ENCODE measurements around the gene FBXL13.

Gene FBXL13

DNA sequence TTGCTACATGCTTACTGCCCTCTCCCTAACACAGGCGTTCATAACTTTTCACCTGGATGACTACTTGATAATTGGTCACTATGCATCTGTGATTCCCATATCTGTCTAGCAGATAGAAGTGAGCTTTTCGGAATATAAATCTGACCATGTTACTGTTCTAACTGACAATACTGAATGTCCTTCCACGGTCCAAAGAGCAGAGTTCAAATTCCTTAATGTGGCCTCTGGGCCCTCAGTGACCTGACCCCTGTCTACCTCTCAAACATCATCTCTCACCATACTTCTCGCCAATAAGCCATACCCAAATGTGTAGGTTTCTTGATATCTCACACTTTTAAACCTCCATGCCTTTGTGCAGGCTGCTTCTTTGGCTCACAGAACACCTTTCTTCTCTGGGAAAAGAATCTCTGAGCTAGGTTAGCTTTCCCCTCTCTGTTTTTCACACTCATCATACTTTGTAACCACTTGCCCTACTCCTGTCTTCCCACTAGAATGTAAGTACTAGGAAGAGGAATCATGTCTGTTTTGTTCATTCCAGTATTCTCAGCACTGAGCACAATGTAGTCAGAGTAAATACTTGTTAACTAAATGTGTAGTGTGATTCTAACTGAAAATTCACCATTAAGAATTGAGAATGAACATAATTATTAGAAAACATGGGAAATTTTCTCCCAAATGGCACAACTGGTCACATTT is 201.0 kb downstream of the FBXL13 start:
- TF ChIP-seq RAD21 (IDR thresholded peaks at IDR 0.05; ENCODE audit: low read depth), result no peak
- no peak for TF ChIP-seq TEAD4 (IDR thresholded peaks at IDR 0.05)
- TF ChIP-seq ZBTB7A (IDR thresholded peaks at IDR 0.05; ENCODE audit: low read depth), result no peak
- TF ChIP-seq TCF12 (IDR thresholded peaks at IDR 0.05; ENCODE audit: low read depth), result no peak
- TF ChIP-seq CEBPB (IDR thresholded peaks at IDR 0.05), result no peak
- TF ChIP-seq FOXM1 (IDR thresholded peaks at IDR 0.05; ENCODE audit: borderline replicate concordance, low read depth), result no peak
- no peak for TF ChIP-seq TAF1 (IDR thresholded peaks at IDR 0.05; ENCODE audit: low read depth)
- no peak for TF ChIP-seq YY1 (IDR thresholded peaks at IDR 0.05; ENCODE audit: low read depth)

GRCh38 chr7:102872460-102872859 is 202.1 kb downstream of the FBXL13 start:
- no peak for TF ChIP-seq TCF12 (IDR thresholded peaks at IDR 0.05; ENCODE audit: low read depth)
- TF ChIP-seq ZBTB7A (IDR thresholded peaks at IDR 0.05; ENCODE audit: low read depth), result no peak
- no peak for TF ChIP-seq YY1 (IDR thresholded peaks at IDR 0.05; ENCODE audit: low read depth)

- TF ChIP-seq TAF1 (IDR thresholded peaks at IDR 0.05; ENCODE audit: low read depth) (no peak), FOXM1 (IDR thresholded peaks at IDR 0.05; ENCODE audit: borderline replicate concordance, low read depth) (no peak), EP300 (IDR thresholded peaks at IDR 0.05; ENCODE audit: borderline replicate concordance) (no peak), TEAD4 (IDR thresholded peaks at IDR 0.05) (no peak), CREB1 (IDR thresholded peaks at IDR 0.05; ENCODE audit: low read depth) (no peak), YY1 (IDR thresholded peaks at IDR 0.05; ENCODE audit: low read depth) (no peak), ZBTB7A (IDR thresholded peaks at IDR 0.05; ENCODE audit: low read depth) (no peak), RAD21 (IDR thresholded peaks at IDR 0.05; ENCODE audit: low read depth) (no peak), TCF12 (IDR thresholded peaks at IDR 0.05; ENCODE audit: low read depth) (no peak), CEBPB (IDR thresholded peaks at IDR 0.05) (no peak), NFIC (IDR thresholded peaks at IDR 0.05) (no peak), EGR1 (IDR thresholded peaks at IDR 0.05) (no peak), REST (IDR thresholded peaks at IDR 0.05; ENCODE audit: low read depth) (no peak)
- TF ChIP-seq, protein P1, sequence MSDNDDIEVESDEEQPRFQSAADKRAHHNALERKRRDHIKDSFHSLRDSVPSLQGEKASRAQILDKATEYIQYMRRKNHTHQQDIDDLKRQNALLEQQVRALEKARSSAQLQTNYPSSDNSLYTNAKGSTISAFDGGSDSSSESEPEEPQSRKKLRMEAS (IDR thresholded peaks at IDR 0.05), result no peak
- TF ChIP-seq, protein P2, sequence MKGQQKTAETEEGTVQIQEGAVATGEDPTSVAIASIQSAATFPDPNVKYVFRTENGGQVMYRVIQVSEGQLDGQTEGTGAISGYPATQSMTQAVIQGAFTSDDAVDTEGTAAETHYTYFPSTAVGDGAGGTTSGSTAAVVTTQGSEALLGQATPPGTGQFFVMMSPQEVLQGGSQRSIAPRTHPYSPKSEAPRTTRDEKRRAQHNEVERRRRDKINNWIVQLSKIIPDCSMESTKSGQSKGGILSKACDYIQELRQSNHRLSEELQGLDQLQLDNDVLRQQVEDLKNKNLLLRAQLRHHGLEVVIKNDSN (IDR thresholded peaks at IDR 0.05), result no peak
These were observed 205.4 kb downstream of the FBXL13 start for GRCh38 chr7:102869195-102869594.

DNA sequence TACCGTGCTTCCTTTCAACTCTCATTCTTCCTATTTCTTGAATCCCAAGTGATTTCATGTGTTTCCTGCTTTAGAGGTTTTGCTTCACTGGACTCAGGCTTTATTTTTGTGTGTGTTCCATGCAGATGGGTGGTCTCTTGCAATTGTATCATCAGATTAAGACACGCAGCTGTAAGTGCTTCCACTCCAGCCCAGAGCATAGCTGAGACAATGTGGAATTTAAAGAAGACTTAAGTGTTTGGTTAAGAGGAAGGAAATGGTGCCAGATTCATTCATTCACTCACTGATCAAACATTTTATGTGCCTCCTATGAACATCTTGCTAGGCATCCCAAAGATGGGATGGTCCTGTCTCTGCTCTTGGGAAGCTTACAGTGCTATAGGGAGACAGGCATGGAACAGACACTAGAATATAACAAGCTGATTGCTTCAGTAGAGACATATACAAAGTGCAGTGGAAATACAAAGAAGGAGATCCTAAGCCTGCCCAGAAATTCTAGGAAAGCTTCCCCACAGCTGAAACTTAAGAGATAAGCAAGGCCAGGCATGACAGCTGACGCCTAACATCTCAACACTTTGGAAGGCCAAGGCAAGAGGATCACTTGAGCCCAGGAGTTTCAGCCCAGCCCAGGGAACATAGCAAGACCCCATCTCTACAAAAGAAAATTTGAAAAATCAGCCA is 207.9 kb downstream of the FBXL13 start:
- TF ChIP-seq CEBPB (IDR thresholded peaks at IDR 0.05), result no peak
- TF ChIP-seq, protein P2 (IDR thresholded peaks at IDR 0.05), result no peak
- no peak for TF ChIP-seq REST (IDR thresholded peaks at IDR 0.05; ENCODE audit: low read depth)
- no peak for TF ChIP-seq NFIC (IDR thresholded peaks at IDR 0.05)
- no peak for TF ChIP-seq YY1 (IDR thresholded peaks at IDR 0.05; ENCODE audit: low read depth)
- no peak for TF ChIP-seq TEAD4 (IDR thresholded peaks at IDR 0.05)
- no peak for TF ChIP-seq EGR1 (IDR thresholded peaks at IDR 0.05)

DNA sequence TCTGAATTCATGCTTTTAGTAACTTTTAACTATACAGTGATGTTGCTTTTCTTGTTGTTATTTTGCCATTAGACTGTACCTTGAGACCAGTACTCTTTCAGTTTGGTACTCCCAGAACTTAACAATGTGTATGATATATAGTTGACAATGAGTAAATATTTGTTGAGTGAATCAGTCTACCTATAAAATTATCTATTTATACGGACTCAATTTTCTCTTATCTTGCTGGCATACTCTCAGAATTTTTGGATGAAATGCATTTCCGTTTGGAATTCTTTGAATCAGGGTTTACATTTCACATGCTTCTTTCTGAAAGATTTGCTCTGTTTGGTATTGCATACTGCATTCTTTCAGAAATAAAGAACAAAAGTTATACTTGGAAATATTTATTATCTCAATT is 209.6 kb downstream of the FBXL13 start:
- TF ChIP-seq CEBPB (IDR thresholded peaks at IDR 0.05), result no peak
- TF ChIP-seq CREB1 (IDR thresholded peaks at IDR 0.05; ENCODE audit: low read depth), result no peak
- TF ChIP-seq, protein P2 (IDR thresholded peaks at IDR 0.05), result no peak
- no peak for TF ChIP-seq NFIC (IDR thresholded peaks at IDR 0.05)
- no peak for TF ChIP-seq EGR1 (IDR thresholded peaks at IDR 0.05)

DNA sequence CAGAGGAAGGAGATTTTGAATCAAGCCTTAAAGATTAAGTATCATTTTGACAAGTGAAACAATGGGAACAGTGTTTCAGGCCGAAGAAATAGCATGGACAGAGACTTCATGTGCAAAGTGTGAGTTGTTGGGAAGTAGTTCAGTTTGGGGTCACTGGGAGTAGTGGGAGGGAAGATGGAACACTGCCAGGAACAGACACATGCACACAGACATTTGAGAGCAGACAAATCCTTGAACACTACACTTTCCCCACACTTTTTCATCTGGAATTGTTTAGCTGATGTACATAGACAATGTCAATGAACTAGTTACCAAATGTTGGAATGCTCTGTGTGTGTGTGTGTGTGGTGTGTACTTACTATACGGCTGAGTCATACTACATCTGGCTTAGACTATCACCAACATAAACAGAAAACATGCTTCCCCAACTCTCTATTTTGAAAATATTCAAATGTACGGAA is 214.2 kb downstream of the FBXL13 start:
- TF ChIP-seq, protein P1 (IDR thresholded peaks at IDR 0.05), result no peak
- TF ChIP-seq TAF1 (IDR thresholded peaks at IDR 0.05; ENCODE audit: low read depth) (no peak), NFIC (IDR thresholded peaks at IDR 0.05) (no peak), EGR1 (IDR thresholded peaks at IDR 0.05) (no peak), CREB1 (IDR thresholded peaks at IDR 0.05; ENCODE audit: low read depth) (no peak), CEBPB (IDR thresholded peaks at IDR 0.05) (no peak), RAD21 (IDR thresholded peaks at IDR 0.05; ENCODE audit: low read depth) (no peak), REST (IDR thresholded peaks at IDR 0.05; ENCODE audit: low read depth) (no peak), FOXM1 (IDR thresholded peaks at IDR 0.05; ENCODE audit: borderline replicate concordance, low read depth) (no peak), YY1 (IDR thresholded peaks at IDR 0.05; ENCODE audit: low read depth) (no peak), TEAD4 (IDR thresholded peaks at IDR 0.05) (no peak), EP300 (IDR thresholded peaks at IDR 0.05; ENCODE audit: borderline replicate concordance) (no peak)
- TF ChIP-seq, protein P2 (IDR thresholded peaks at IDR 0.05), result no peak

Data from Ishikawa (cell line).